HepG2 (cell line): ENCODE results near the gene CPNE8.

Source experiments
- ASH2L ChIP-seq: fragments of 300-600, 200-600 bp; sonication (generic); IDR thresholded peaks from 2 replicates; pipeline ENCODE4 v1.7.0; 2017; ENCODE audit warnings: low read depth, mild to moderate bottlenecking, moderate library complexity, mixed read lengths, low read length; ENCODE audit not compliant: insufficient read length
- ATF1 ChIP-seq: IDR thresholded peaks from 2 replicates; pipeline ENCODE4 v1.6.1; 2016; ENCODE audit warnings: mild to moderate bottlenecking, control low read depth
- CBX2 ChIP-seq, 2 experiments: fragments of 200-600 bp in 1 of 2; sonication (generic); formaldehyde crosslinking in 1 of 2; IDR thresholded peaks; 2 replicates each; pipeline versions ENCODE4 v1.7.0 to v1.8.1; 2018 to 2022; ENCODE audit warnings: low read depth in 2 of 2, low read length in 1 of 2, mild to moderate bottlenecking in 1 of 2, missing genetic modification reagents in 1 of 2
- SP4 ChIP-seq: sonication (generic); formaldehyde crosslinking; IDR thresholded peaks from 2 replicates; pipeline ENCODE4 v1.8.1; 2023; ENCODE audit warnings: mild to moderate bottlenecking, missing genetic modification reagents
- ZNF224 ChIP-seq: sonication (generic); formaldehyde crosslinking; IDR thresholded peaks from 2 replicates; pipeline ENCODE4 v1.5.0; 2020; ENCODE audit warnings: mild to moderate bottlenecking, missing genetic modification reagents
- ZNF232 ChIP-seq: sonication (generic); formaldehyde crosslinking; IDR thresholded peaks from 2 replicates; pipeline ENCODE4 v1.4.0; 2020; ENCODE audit warnings: missing genetic modification reagents, borderline replicate concordance
- ZNF589 ChIP-seq: sonication (generic); formaldehyde crosslinking; conservative IDR thresholded peaks from 2 replicates; pipeline ENCODE4 v1.8.0; 2022; ENCODE audit warnings: mild to moderate bottlenecking, moderate library complexity, missing genetic modification reagents
- ZNF678 ChIP-seq: sonication (generic); formaldehyde crosslinking; IDR thresholded peaks from 2 replicates; pipeline ENCODE4 v1.4.0; 2020; ENCODE audit warnings: mild to moderate bottlenecking, missing genetic modification reagents
- ZSCAN25 ChIP-seq: sonication (generic); formaldehyde crosslinking; IDR thresholded peaks from 2 replicates; pipeline ENCODE4 v1.8.0; 2022; ENCODE audit warnings: mild to moderate bottlenecking, missing genetic modification reagents
- TF ChIP-seq, protein P1 (sequence below): sonication (generic); formaldehyde crosslinking; IDR thresholded peaks from 2 replicates; pipeline ENCODE4 v1.5.0; 2020; ENCODE audit warnings: mild to moderate bottlenecking, missing genetic modification reagents, moderate library complexity
- TF ChIP-seq, protein P2 (sequence below): sonication (generic); formaldehyde crosslinking; IDR thresholded peaks from 2 replicates; pipeline ENCODE4 v1.4.0; 2020; ENCODE audit warnings: missing genetic modification reagents
- TF ChIP-seq, protein P3 (sequence below): fragments of 450-650 bp; IDR thresholded peaks from 2 replicates; pipeline ENCODE4 v1.6.1; 2017
- TF ChIP-seq, protein P4 (sequence below): sonication (generic); formaldehyde crosslinking; IDR thresholded peaks from 2 replicates; pipeline ENCODE4 v1.4.0; 2020; ENCODE audit warnings: low read depth, mild to moderate bottlenecking, missing genetic modification reagents
- TF ChIP-seq, protein P5 (sequence below): sonication (generic); formaldehyde crosslinking; IDR thresholded peaks from 2 replicates; pipeline ENCODE4 v1.5.0; 2020; ENCODE audit warnings: mild to moderate bottlenecking, missing genetic modification reagents

DNA sequence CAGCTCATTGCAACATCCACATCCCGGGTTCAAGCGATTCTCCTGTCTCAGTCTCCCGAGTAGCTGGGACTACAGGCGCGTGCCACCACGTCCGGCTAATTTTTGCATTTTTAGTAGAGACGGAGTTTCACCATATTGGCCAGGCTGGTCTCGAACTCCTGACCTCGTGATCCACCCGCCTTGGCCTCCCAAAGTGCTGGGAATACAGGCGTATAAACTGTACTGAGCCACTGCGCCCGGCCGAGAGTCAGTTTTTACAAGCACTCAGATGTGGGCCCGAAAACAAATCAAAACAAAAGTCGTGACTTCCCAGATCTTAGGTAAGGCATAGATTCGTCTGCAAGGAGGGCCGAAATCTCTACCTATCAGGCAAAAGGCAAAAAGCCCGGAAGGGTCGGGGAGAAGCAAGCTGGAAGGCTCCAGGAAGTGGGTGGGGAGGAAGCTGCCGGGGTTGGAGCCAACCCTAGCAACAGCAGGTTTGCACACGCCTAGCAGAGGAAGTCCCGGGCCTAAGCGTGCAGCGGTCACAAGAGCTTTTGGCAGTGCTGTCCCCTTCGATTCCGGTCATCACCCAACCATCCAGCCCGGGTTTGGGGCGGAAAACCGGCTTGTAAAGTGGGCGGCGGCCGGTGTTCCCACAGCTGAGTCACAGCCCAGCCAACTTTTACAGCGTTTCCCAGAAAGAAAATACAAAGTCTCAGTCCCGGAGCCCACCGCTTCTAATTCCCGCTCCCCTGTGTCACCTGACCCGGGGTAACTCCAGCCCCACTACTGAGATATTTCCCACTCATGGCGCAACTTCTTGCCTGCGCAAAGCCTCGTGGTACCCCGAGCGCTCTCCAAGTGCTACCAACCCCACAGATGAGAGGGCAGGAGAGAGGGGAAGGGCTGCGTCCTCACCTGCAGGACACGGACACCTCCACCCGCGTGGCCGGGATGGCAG lies 583 bp downstream of the CPNE8 start:
- TF ChIP-seq, protein P1, sequence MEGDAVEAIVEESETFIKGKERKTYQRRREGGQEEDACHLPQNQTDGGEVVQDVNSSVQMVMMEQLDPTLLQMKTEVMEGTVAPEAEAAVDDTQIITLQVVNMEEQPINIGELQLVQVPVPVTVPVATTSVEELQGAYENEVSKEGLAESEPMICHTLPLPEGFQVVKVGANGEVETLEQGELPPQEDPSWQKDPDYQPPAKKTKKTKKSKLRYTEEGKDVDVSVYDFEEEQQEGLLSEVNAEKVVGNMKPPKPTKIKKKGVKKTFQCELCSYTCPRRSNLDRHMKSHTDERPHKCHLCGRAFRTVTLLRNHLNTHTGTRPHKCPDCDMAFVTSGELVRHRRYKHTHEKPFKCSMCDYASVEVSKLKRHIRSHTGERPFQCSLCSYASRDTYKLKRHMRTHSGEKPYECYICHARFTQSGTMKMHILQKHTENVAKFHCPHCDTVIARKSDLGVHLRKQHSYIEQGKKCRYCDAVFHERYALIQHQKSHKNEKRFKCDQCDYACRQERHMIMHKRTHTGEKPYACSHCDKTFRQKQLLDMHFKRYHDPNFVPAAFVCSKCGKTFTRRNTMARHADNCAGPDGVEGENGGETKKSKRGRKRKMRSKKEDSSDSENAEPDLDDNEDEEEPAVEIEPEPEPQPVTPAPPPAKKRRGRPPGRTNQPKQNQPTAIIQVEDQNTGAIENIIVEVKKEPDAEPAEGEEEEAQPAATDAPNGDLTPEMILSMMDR (CRISPR knock-in tag), result no peak
- TF ChIP-seq ASH2L (peak; percentile 10), ZNF232 (no peak), SP4 (CRISPR knock-in tag) (no peak), ATF1 (CRISPR knock-in tag) (no peak), ZSCAN25 (CRISPR knock-in tag) (no peak), ZNF678 (no peak), ZNF589 (CRISPR knock-in tag) (no peak), ZNF224 (CRISPR knock-in tag) (no peak), CBX2 (IDR thresholded peaks at IDR 0.05; ENCODE audit: low read depth, low read length) (no peak), CBX2 (CRISPR knock-in tag; IDR thresholded peaks at IDR 0.05; ENCODE audit: low read depth) (no peak)
- TF ChIP-seq, protein P2, sequence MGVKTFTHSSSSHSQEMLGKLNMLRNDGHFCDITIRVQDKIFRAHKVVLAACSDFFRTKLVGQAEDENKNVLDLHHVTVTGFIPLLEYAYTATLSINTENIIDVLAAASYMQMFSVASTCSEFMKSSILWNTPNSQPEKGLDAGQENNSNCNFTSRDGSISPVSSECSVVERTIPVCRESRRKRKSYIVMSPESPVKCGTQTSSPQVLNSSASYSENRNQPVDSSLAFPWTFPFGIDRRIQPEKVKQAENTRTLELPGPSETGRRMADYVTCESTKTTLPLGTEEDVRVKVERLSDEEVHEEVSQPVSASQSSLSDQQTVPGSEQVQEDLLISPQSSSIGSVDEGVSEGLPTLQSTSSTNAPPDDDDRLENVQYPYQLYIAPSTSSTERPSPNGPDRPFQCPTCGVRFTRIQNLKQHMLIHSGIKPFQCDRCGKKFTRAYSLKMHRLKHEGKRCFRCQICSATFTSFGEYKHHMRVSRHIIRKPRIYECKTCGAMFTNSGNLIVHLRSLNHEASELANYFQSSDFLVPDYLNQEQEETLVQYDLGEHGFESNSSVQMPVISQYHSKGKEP (CRISPR knock-in tag), result no peak
- TF ChIP-seq, protein P3, sequence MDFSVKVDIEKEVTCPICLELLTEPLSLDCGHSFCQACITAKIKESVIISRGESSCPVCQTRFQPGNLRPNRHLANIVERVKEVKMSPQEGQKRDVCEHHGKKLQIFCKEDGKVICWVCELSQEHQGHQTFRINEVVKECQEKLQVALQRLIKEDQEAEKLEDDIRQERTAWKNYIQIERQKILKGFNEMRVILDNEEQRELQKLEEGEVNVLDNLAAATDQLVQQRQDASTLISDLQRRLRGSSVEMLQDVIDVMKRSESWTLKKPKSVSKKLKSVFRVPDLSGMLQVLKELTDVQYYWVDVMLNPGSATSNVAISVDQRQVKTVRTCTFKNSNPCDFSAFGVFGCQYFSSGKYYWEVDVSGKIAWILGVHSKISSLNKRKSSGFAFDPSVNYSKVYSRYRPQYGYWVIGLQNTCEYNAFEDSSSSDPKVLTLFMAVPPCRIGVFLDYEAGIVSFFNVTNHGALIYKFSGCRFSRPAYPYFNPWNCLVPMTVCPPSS, result no peak
- TF ChIP-seq, protein P4, sequence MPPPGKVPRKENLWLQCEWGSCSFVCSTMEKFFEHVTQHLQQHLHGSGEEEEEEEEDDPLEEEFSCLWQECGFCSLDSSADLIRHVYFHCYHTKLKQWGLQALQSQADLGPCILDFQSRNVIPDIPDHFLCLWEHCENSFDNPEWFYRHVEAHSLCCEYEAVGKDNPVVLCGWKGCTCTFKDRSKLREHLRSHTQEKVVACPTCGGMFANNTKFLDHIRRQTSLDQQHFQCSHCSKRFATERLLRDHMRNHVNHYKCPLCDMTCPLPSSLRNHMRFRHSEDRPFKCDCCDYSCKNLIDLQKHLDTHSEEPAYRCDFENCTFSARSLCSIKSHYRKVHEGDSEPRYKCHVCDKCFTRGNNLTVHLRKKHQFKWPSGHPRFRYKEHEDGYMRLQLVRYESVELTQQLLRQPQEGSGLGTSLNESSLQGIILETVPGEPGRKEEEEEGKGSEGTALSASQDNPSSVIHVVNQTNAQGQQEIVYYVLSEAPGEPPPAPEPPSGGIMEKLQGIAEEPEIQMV, result no peak
- TF ChIP-seq, protein P5, sequence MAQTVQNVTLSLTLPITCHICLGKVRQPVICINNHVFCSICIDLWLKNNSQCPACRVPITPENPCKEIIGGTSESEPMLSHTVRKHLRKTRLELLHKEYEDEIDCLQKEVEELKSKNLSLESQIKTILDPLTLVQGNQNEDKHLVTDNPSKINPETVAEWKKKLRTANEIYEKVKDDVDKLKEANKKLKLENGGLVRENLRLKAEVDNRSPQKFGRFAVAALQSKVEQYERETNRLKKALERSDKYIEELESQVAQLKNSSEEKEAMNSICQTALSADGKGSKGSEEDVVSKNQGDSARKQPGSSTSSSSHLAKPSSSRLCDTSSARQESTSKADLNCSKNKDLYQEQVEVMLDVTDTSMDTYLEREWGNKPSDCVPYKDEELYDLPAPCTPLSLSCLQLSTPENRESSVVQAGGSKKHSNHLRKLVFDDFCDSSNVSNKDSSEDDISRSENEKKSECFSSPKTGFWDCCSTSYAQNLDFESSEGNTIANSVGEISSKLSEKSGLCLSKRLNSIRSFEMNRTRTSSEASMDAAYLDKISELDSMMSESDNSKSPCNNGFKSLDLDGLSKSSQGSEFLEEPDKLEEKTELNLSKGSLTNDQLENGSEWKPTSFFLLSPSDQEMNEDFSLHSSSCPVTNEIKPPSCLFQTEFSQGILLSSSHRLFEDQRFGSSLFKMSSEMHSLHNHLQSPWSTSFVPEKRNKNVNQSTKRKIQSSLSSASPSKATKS, result no peak
